Endometrial microvascular endothelial cells (primary cell): Measurements from ENCODE around the gene GEMIN2. TPM values are rescaled to one million over a fixed set of nuclear protein-coding genes. Genes with fewer than 3 reads are reported as not detected.
"Not testable (repeated sequence)": the region's sequence is repeated elsewhere in the genome, so short reads cannot be mapped to it uniquely, and the experiment has no call there.

Experiments
- in situ Hi-C: cut with HindIII; loops from 2 replicates; pipeline ENCODE4 v1.10.0; 2017; ENCODE audit warnings: low sequenced_read_pairs, low pct_unique_long_range_greater_than_20kb; ENCODE audit errors: inconsistent ontology term
- total RNA-seq: library from RNA; depleted of rRNA; stranded (reverse); fragments of >200 nt; gene quantifications from one replicate; pipeline ENCODE4 v1.2.3, GENCODE V29; 2015; ENCODE audit errors: inconsistent ontology term

The GEMIN2 gene
- total RNA-seq, 1 donor from 2014 or later = 23.4 TPM

GRCh38 chr14:39108791-39109190 is 5.3 kb upstream of the GEMIN2 start:
- in situ Hi-C loops = no loop called here

GRCh38 chr14:39109893-39110715 is 4.0 kb upstream of the GEMIN2 start:
- in situ Hi-C loops = no loop called here

DNA sequence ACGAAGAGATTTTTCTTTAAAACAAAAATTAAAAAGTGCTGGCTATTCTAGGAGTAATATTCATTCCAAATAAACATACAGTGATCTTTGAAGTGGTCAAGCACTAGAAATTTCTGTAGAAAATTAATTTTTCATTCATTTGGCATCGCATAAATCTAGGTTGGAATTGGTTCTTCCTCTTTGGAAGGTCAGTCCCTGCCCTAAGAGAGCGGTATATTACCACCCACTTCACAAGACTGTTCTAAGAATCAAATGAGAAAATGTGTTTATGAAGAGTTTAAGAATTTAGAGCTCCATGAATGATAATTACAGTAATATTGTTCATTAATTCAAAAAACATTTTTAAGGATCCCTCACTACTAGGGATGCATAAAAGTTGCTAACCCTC is 444 bp upstream of the GEMIN2 start:
- in situ Hi-C loops = no loop called here

DNA sequence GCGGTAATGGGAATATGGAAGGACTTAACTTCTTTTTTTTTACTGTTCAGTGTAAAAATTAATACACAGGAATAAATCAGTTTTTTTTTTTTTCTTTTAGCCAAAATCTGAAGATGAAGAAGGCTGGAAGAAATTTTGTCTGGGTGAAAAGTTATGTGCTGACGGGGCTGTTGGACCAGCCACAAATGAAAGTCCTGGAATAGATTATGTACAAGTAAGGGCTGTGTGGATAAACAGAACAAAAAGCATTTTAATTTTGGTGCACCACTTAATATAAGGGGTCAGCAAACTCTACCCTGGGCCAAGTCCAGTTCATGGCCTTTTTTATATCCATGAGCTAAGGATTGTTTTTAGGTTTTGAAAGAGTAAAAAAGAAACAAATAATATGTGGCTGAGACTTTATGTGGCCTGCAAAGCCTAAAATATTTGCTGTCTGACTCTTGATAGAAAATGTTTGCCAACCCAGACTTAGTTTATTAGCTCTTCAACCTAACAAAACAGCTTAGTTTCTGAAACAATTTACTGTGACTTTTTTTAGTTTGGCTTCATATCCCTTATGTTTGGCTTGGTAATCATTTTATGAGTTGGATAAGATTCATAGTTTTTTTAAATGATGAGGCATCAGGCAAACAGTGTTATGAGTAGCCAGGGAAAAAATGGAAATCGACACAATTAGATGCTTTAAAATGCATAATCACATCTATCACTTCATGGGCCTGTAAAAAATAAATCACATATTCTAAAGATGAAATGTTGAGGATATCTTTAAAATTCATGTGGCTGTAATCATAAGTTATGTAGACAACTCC is 8.4 kb downstream of the GEMIN2 start:
- in situ Hi-C loops = no loop called here

DNA sequence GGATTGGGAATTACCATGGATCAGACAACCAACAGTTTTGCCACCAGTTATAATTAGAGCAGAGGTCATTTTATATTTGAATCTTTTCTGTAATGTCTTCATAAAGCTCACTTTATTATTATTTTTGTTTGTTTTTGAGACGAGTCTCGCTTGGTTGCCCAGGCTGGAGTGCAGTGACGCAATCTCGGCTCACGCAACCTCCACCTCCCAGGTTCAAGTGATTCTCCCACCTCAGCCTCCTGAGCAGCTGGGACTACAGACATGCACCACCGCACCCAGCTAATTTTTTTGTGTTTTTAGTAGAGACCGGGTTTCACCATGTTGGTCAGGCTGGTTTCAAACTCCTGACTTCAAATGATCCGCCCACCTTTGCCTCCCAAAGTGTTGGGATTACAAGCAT is 23.7 kb downstream of the GEMIN2 start:
- in situ Hi-C loops = not testable (repeated sequence)

- in situ Hi-C loops = no loop called here
These were observed 24.3 kb downstream of the GEMIN2 start for GRCh38 chr14:39138440-39138839.

GRCh38 chr14:39140170-39140569 is 26.0 kb downstream of the GEMIN2 start:
- in situ Hi-C loops = no loop called here

DNA sequence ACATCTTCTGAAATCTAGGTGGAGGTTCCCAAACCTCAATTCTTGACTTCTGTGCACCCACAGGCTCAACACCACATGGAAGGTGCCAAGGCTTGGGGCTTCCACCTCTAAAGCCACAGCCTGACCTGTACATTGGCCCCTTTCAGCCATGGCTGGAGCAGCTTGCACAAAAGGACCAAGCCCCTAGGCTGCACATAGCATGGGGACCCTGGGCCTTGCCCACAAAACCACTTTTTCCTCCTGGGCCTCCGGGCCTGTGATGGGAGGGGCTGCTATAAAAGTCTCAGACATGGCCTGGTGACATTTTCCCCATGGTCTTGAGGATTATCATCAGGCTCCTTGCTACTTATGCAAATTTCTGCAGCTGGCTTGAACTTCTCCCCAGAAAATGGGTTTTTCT is 27.5 kb downstream of the GEMIN2 start:
- in situ Hi-C loops = not testable (repeated sequence)

DNA sequence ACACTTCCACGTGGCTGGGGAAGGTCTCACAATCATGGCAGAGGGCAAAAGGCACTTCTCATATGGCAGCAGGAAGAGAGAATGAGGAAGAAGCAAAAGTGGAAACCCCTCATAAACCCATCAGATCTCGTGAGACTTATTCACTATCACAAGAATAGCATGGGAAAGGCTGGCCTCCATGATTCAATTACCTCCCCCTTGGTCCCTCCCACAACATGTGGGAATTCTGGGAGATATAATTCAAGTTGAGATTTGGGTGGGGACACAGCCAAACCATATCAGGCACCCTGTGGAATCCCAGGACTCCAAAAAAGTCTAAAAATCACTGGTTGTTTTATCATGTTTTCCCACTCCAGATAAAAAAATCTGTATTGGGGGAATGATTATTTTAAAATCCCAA is 29.1 kb downstream of the GEMIN2 start:
- in situ Hi-C loops = not testable (repeated sequence)

- in situ Hi-C loops = no loop called here
These were observed 31.3 kb downstream of the GEMIN2 start for GRCh38 chr14:39145266-39145966.

GRCh38 chr14:39154594-39155189 is 40.6 kb downstream of the GEMIN2 start:
- in situ Hi-C loops = no loop called here

- in situ Hi-C loops = no loop called here
These were observed 43.4 kb downstream of the GEMIN2 start for GRCh38 chr14:39157491-39157890.

DNA sequence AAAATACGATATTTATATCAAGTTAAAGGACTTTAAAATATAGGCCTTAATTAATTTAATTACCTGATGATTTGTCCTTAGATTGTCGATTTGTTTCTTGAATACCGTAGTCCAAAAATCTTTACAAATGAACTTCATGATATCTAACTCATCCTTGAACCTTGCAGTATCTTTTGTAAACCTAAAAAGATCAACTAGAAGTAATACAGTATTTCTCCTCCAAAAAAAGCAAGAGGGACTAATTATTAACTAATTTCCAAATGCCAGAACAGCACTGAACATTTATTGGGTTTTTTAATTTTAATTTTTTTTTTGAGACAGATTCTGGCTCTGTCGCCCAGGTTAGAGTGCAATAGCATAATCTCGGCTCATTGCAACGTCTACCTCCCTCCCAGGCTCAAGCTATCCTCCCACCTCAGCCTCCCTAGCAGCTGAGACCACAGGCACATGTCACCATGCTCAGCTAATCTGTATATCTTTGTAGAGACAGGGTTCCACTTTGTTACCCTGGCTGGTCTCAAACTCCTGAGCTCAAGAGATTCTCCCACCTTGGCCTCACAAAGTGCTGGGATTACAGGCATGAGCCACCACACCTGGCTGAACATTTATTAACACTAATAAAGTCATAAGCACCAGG is 44.2 kb downstream of the GEMIN2 start:
- in situ Hi-C loops = no loop called here

- in situ Hi-C loops = no loop called here
These were observed 46.4 kb downstream of the GEMIN2 start for GRCh38 chr14:39160494-39160893.

DNA sequence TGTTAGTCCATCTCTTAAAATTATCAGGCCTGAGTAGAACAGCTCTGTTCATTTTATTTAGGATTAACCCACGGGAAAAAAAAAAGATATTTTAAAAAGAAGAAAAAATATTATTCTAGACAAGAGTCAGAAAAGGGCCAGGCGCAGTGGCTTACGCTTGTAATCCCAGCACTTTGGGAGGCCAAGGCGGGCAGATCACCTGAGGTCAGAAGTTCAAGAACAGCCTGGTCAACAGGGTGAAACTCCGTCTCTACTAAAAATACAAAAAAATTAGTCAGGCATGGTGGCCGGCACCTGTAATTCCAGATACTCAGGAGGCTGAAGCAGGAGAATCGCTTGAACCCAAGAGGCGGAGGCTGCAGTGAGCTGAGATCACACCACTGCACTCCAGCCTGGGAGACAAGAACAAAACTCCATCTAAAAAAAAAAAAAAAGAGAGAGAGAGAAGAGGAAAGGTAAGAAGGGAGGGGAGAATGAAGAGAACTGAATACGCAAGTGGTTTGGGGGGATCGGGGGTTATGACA is 53.7 kb downstream of the GEMIN2 start:
- in situ Hi-C loops = not testable (repeated sequence)

- in situ Hi-C loops = no loop called here
These were observed 54.5 kb downstream of the GEMIN2 start for GRCh38 chr14:39168591-39168990.

DNA sequence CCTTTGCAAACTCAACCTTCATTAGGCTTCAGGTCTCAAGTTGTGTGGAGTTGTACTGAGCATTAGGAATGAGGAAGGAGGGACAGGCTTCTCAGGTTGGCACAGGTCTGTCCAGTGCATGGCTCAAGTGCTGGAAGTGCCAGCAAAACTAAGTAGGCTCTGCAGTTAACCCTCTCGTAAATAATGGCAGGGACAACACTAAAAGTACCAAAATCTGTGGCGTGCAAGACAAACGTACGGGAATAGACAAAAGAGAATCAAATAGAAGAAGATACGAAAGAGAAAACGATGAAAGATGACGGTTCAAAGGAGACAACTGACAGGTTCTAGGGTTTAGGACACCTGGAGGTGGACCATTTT is 55.4 kb downstream of the GEMIN2 start:
- in situ Hi-C loops = no loop called here

DNA sequence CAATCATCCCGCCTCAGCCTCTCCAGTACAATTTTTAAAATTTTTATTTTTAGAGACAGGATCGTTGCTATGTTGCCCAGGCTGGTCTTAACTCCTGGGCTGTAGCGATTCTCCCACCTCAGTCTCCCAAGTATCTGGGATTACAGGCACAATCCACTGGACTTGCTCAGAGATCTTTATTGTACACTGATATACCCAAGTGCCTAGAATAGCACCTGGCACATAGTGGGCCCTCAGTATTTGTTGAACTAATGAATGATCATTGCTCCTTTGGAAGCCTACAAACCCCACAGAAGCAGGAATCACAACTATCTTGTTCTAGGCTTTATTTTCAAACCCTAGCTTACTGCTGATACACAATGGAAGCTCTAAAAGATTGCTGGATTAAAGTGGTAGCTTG is 59.1 kb downstream of the GEMIN2 start:
- in situ Hi-C loops = no loop called here
